Right atrium auricular region (tissue), 2 donors: ENCODE measurements around the gene NPIPB8. TPM values are rescaled to one million over a fixed set of nuclear protein-coding genes. Genes with fewer than 3 reads are reported as not detected.
"Not testable (repeated sequence)": the region's sequence is repeated elsewhere in the genome, so short reads cannot be mapped to it uniquely, and the experiment has no call there.

Experiments used
- DNase-seq: peaks from one replicate; pipeline ENCODE4 v3.0.0-alpha.2; 2019; ENCODE audit warnings: low spot score
- H3K27ac ChIP-seq, 2 donors: fragments of 200-600 bp; sonication (generic); 1 replicate in 1 of 2; 2 replicates in 1 of 2; pipeline ENCODE4 v1.5.1; 2016 to 2019
- H3K27me3 ChIP-seq, 2 donors: fragments of 200-600 bp; sonication (generic); one replicate each; pipeline versions ENCODE4 v1.5.1 to v1.6.0; 2017 to 2019
- H3K36me3 ChIP-seq: fragments of 200-600 bp; sonication (generic); one replicate; pipeline ENCODE4 v1.5.1; 2016
- H3K4me1 ChIP-seq, 2 donors: fragments of 200-600 bp; sonication (generic); one replicate each; pipeline versions ENCODE4 v1.5.1 to v1.6.0; 2017 to 2019
- H3K4me3 ChIP-seq, 2 donors: fragments of 200-600 bp; sonication (generic); 1 replicate in 1 of 2; 2 replicates in 1 of 2; pipeline ENCODE4 v1.5.1; 2017 to 2019; ENCODE audit warnings: mild to moderate bottlenecking in 1 of 2, moderate library complexity in 1 of 2
- H3K9me3 ChIP-seq, 2 donors: fragments of 200-600 bp; sonication (generic); one replicate each; pipeline ENCODE4 v1.5.1; 2019
- CTCF ChIP-seq, 2 donors: fragments of 200-600 bp; sonication (generic); IDR thresholded peaks; one replicate each; pipeline ENCODE4 v1.5.1; 2019; ENCODE audit warnings: antibody characterized with exemption in 2 of 2
- total RNA-seq, 2 donors: library from RNA; depleted of rRNA; stranded (reverse); fragments of >200 nt; gene quantifications; one replicate each; pipeline ENCODE4 v1.1.0, GENCODE V29; 2016

Gene NPIPB8
- total RNA-seq, 2 donors from 2014 or later: not detected

GRCh38 chr16:28616636-28617035 lies 21.2 kb upstream of the NPIPB8 start:
- Histone ChIP-seq H3K36me3 (no peaks in the 10 kb centered on the region), H3K27ac (no peak overlapping the region), H3K9me3 (no peaks in the 10 kb centered on the region), H3K27me3 (no peaks in the 10 kb centered on the region), H3K4me1 (no peaks in the 10 kb centered on the region), H3K4me3 (no peak overlapping the region)
- DNase-seq: no peak
- no peak for TF ChIP-seq CTCF (IDR thresholded peaks at IDR 0.05)

- TF ChIP-seq CTCF (IDR thresholded peaks at IDR 0.05): no peak
- no peak for DNase-seq
- Histone ChIP-seq H3K4me1 (no peaks in the 10 kb centered on the region), H3K9me3 (no peaks in the 10 kb centered on the region), H3K27me3 (no peaks in the 10 kb centered on the region), H3K27ac (no peak overlapping the region), H3K4me3 (no peak overlapping the region), H3K36me3 (no peaks in the 10 kb centered on the region)
Measured at GRCh38 chr16:28617874-28618273, 20.0 kb upstream of the NPIPB8 start.

- not testable (repeated sequence) for H3K27me3 ChIP-seq, H3K27ac ChIP-seq, DNase-seq, H3K4me3 ChIP-seq, H3K9me3 ChIP-seq, H3K4me1 ChIP-seq, H3K36me3 ChIP-seq
Measured at GRCh38 chr16:28620316-28620715, 17.5 kb upstream of the NPIPB8 start.

- H3K27me3 ChIP-seq: no peaks in the 10 kb centered on the region
- H3K9me3 ChIP-seq: no peaks in the 10 kb centered on the region
- no peak overlapping the region for H3K4me3 ChIP-seq
- peaks cover 0 to 7% of the 10 kb centered on the region in 2 donors for H3K4me1 ChIP-seq
- DNase-seq: no peak
- H3K36me3 ChIP-seq: no peaks in the 10 kb centered on the region
- TF ChIP-seq CTCF (IDR thresholded peaks at IDR 0.05): no peak
- no peak overlapping the region for H3K27ac ChIP-seq
Measured at GRCh38 chr16:28621481-28622155, 16.2 kb upstream of the NPIPB8 start.

GRCh38 chr16:28622532-28623171 lies 15.2 kb upstream of the NPIPB8 start:
- not testable (repeated sequence) for H3K36me3 ChIP-seq, H3K27me3 ChIP-seq, DNase-seq, H3K4me1 ChIP-seq, H3K9me3 ChIP-seq
- Histone ChIP-seq H3K27ac (peak overlapping the region; percentile 55 to 62), H3K4me3 (peak overlapping the region; percentile 37 to 60)

- Histone ChIP-seq H3K27ac (peak overlapping the region; percentile 55 to 62), H3K4me1 (peaks cover 0 to 7% of the 10 kb centered on the region in 2 donors), H3K9me3 (no peaks in the 10 kb centered on the region), H3K4me3 (peak overlapping the region; percentile 37 to 60), H3K36me3 (no peaks in the 10 kb centered on the region), H3K27me3 (no peaks in the 10 kb centered on the region)
- no peak for TF ChIP-seq CTCF (IDR thresholded peaks at IDR 0.05)
- no peak for DNase-seq
Measured at GRCh38 chr16:28623172-28623711, 14.6 kb upstream of the NPIPB8 start.

- not testable (repeated sequence) for DNase-seq, H3K4me3 ChIP-seq, H3K4me1 ChIP-seq, H3K27ac ChIP-seq, H3K27me3 ChIP-seq, H3K36me3 ChIP-seq, H3K9me3 ChIP-seq
Measured at GRCh38 chr16:28630905-28631304, 7.0 kb upstream of the NPIPB8 start.

GRCh38 chr16:28636093-28636823 lies 1.6 kb upstream of the NPIPB8 start:
- H3K36me3 ChIP-seq, H3K4me1 ChIP-seq, H3K27me3 ChIP-seq, H3K4me3 ChIP-seq, H3K9me3 ChIP-seq, H3K27ac ChIP-seq, DNase-seq: not testable (repeated sequence)

GRCh38 chr16:28638359-28638758 lies 494 bp downstream of the NPIPB8 start:
- H3K27me3 ChIP-seq, H3K4me1 ChIP-seq, DNase-seq, H3K4me3 ChIP-seq, H3K27ac ChIP-seq, H3K9me3 ChIP-seq, H3K36me3 ChIP-seq: not testable (repeated sequence)

GRCh38 chr16:28639959-28640358 lies 2.1 kb downstream of the NPIPB8 start:
- not testable (repeated sequence) for H3K27me3 ChIP-seq, H3K27ac ChIP-seq, H3K36me3 ChIP-seq, H3K4me1 ChIP-seq, H3K4me3 ChIP-seq, H3K9me3 ChIP-seq, DNase-seq
